ENCODE measurements around the gene FCN2. TPM values are rescaled to one million over a fixed set of nuclear protein-coding genes. Genes with fewer than 3 reads are reported as not detected.

The FCN2 gene
- polyA plus RNA-seq, 1 donor = 0.16 TPM

GRCh38 chr9:134869554-134870300, 10.9 kb upstream of the FCN2 start:
- DNase-seq (ENCODE audit: low read depth) = no peak

DNA sequence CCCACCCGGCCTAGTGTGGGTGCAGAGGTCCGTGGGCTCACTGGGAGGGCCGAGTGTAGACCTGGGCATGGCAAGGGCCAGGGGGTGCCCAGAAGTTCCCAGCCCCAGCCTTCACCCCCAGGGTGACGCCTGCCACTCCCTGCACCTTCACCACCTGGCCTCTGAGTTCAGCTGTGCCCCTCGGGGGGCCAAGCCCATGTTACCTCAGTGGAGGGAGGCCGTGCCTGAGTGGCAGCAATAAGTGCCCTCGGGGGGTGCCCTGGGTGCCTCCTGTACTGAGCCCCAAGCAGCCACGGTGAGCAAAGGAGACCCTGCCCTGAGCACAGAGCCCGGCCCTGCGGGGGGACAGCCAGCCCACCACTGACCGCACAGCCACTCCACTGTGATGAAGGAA, 10.3 kb upstream of the FCN2 start:
- DNase-seq (ENCODE audit: low read depth) = no peak

DNA sequence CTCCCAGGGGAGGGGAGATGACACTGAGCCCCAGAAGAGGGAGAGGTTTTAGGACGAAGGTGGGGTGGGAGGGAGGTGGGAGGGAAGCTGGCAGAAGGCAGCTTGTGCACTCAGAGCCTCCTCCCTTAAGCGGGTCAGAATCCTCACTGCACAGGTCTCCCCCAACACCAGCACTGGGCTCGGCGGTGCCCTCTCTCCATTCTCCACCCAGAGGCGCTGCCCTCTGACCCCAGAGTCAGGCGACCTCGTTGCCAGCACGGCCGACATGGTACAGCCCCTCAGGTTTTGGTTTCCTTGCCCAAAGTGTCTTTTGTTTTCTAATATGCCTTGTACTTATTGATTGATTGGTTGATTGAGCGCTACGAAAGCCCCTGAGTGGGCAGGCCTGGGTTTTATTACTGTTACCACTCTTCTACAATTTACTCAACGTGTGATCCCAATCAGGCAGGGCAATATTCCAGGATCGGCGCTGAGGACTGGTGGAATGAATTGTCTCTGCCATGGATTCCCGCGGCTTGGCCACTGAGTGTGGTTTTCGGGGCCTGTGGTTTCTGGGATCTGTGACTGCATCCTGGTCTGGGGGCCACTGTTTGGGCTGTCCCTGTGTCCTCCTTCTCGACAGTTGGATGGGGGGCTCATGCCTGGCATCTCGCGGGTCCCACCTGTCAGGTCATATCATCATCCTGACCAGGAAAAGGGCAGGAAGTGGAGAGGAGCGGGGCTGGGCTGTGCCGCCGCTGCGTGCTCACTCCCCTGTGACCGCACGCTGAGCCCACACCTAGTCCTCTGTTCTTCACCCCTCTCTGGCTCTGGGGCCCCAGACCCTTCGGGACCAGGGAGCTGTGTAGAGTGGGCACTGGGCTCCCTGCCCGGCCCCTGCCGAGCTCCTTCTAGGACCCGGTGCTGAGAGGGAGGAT, 9.6 kb upstream of the FCN2 start:
- no peak for DNase-seq (ENCODE audit: low read depth)

GRCh38 chr9:134871697-134872340, 8.8 kb upstream of the FCN2 start:
- no peak for DNase-seq (ENCODE audit: low read depth)

GRCh38 chr9:134872482-134873231, 8.0 kb upstream of the FCN2 start:
- DNase-seq (ENCODE audit: low read depth) = no peak

DNA sequence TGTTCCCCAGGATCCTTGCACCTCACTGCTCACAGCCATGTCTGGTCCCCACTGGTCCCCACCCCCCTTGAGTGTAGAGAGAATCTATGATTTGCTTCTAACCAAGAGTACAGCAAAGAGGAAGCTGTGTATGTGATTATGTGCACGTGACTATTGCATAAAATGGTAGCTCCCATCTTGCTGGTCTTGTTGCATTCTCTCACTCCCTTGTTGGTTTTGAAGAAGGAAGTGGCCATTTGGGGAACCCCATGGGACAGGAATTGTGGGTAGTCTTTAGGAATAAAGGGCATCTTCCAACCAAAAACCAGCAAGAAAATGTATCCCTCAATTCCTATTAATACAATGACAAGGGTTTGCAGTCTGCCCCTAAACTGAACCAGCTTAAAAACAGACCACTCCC, 5.2 kb upstream of the FCN2 start:
- no peak for DNase-seq (ENCODE audit: low read depth)

DNA sequence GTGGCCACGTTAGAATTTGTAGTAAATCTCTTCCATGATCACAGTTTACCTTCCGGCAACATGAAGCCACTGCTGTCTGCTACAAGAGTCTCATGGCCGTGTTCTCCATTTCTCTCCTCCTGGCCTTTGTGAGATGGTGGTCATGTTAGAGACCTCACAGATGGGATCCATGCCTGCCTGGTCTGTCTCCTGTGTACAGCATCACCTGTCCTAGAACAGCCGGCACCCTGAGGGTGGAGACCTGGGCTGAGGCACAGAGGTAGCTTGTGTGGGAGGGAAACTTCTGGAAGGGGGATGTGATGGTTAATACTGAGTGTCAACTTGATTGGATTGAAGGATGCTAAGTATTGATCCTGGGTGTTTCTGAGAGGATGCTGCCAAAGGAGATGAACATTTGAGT, 3.1 kb upstream of the FCN2 start:
- DNase-seq (ENCODE audit: low read depth) = no peak

GRCh38 chr9:134879664-134880483, 736 bp upstream of the FCN2 start:
- no peak for DNase-seq (ENCODE audit: low read depth)

DNA sequence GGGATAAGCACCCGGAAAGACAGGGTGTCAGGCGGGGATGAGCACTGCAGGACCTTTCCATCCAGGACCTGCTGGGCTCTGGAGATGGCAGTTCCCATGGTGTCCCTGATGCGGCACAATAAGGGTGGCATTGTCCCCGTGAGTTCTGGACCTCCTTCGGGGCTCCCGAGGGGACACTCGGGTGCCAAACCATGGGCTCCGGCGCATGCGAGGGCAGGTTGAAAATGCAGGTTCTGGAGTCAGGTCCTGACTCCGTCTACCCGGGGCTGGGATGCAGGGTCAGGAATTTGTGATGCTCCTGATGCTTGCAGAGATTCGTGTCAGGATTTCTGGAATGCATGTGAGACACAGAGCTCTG, 682 bp downstream of the FCN2 start:
- no peak for DNase-seq (ENCODE audit: low read depth)

DNA sequence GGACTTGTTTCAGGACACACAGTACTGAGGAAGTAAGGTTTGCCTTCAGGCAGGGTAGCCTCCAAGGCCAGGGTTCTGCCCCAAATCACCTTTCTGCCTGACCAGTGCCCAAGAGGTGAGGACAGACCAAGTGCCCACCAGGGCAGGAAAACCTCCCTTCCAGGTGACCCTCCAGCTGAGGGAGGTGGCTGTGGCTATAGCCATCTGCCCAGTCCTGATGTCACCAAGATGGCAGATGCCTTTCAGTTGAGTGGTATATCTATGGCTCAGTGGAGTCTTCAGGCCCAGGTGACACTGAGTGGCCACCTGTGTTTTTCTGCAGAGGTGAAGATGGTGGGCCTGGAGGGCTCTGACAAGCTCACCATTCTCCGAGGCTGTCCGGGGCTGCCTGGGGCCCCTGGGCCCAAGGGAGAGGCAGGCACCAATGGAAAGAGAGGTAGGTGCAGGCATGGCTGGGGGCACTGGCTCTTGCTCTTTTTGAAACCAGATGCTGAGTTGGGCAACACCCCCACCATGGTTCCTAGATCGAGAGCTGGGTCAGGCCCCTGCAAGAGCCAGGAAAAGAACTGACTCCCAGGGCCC, 1.7 kb downstream of the FCN2 start:
- DNase-seq (ENCODE audit: low read depth) = no peak

- DNase-seq (ENCODE audit: low read depth) = no peak
Observed at GRCh38 chr9:134883040-134883782, 2.6 kb downstream of the FCN2 start.

DNA sequence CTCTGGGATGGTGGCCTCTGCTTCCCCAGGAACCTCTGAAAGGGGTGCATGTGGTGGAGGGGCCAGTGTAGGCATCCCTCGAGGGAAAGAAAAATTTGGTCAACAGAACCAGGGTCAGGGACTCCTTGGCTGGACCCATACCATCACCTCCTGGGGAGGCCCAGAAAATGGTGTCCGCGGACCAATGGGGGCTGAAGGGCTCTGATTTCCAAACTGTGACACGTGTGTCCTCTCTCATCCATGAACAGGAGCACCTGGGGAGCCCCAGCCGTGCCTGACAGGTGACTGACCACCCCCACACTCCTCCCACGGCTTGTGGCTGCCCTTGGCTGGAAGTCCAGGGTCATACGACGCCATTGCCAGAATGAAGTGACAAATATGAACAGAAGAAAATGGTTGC, 3.9 kb downstream of the FCN2 start:
- no peak for DNase-seq (ENCODE audit: low read depth)

DNA sequence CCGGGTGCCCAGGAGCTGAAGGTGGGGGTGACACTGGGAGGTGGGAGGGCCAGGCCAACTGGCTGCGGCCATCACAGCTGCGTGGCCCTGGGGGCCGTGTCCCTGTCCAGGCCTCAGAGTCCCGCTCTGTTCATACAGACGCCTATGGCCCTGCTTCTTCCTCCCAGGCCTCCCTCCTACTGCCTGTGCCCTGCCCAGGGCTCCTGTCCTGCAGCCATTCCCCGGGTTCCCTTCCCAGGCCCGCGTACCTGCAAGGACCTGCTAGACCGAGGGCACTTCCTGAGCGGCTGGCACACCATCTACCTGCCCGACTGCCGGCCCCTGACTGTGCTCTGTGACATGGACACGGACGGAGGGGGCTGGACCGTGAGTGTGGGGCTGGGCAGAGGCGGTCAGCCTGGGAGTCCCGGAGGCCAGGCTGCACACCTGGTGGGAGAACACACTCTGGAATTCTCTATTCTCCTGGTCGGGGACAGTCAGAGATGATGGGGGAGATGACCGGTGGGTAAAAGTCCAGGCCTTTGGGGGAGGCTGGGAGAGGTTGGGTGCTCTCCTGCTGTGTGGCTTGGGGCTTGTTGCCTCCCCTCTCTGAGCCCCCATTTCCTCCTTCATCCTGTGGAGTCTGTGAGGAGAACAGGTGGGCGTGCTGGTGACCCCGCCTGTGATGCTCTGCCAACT, 4.5 kb downstream of the FCN2 start:
- no peak for DNase-seq (ENCODE audit: low read depth)

GRCh38 chr9:134885679-134886412, 5.2 kb downstream of the FCN2 start:
- no peak for DNase-seq (ENCODE audit: low read depth)

- no peak for DNase-seq (ENCODE audit: low read depth)
Observed at GRCh38 chr9:134886413-134886913, 5.9 kb downstream of the FCN2 start.

DNA sequence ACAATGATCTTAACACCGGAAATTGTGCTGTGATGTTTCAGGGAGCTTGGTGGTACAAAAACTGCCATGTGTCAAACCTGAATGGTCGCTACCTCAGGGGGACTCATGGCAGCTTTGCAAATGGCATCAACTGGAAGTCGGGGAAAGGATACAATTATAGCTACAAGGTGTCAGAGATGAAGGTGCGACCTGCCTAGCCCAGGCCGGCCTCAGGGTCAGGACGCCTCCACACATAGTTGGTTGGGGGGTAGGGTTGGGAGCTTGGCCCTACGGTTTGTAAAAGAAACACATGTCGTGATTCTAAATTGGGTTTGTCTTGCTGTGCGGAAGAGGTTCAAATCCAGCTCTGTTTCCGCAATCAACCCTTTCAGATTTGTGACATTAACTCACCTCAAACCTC, 6.6 kb downstream of the FCN2 start:
- no peak for DNase-seq (ENCODE audit: low read depth)

DNA sequence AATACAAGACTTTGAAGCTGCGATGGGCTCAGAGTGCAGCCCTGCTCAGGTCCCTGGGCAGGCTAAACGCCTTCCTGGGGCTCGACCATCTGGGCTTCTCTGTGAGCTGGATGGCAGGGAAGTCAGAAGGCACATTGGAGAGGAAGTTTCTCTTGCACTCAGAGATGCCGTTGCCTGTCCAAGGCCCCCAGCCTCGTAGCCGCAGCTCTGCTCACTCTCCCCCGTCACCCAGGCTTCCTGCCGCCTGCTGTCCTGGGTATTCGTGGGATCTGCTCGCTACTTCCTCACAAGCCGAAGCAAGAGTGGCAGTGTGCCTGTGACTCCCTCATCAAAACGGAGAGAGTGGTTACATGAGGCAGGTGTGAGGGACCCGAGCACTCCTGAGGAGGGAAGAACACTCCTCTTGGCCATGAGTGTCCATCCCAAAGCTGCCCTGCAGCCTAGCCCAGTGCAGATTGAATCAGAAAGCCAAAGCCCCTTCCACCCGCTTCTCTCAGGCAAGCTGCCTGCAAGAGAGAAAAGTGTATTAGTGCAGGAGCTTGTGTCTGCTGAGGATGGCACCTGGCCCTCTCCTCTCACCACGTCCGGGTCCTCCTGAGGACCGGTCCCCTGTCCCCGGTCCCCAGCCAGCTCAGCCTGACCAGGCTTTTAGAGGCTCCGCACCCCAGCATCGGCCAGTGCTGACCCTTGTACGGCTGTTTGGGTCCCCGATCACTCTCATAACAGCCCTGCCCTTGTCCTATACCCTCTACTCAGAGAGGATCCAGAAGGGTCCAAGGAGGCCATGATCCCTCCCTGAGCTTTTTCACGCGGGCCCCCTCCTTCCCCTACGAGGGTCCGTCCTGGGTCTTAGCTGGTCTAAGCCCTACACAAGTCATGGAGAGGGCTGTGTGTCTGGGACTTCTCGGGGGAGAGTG, 7.3 kb downstream of the FCN2 start:
- DNase-seq (ENCODE audit: low read depth) = no peak

Measured in forelimb muscle (tissue), 1 donor.